Measurements from ENCODE around the gene PAPSS2.

DNA sequence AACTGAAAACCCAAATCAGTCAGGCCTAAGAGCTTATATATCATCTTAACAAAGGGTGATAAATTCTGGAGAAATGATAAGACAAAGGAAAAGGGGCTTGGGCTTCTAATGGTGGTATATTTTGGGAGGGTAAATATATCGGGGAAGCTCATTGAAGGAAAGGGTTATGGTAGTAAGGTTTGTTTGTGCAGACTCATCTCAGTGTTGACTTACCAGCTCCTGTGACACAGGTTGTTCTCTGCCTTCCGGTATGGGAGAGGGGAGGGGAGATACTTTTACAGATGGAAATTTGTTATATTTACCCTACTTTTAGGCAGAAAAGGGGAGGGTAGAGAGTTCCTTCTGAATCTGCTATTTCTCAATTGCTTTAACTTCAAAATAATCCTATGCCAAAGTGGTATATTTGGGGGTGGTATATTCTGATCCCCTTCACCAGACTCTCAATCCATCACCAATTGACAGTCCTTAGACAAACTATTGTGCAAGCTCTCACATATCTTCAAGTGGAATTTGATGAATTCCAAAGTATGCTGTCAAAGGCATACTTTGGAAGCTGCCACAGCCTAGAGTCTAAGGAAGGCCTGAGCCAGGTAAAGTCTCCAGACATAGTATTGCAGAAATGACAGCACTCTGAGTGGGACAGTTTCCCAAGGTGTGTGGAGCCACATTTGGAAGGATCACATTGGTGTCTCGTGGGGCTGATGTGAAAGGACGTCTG, 13.3 kb upstream of the PAPSS2 start:
- TF ChIP-seq, protein P1, sequence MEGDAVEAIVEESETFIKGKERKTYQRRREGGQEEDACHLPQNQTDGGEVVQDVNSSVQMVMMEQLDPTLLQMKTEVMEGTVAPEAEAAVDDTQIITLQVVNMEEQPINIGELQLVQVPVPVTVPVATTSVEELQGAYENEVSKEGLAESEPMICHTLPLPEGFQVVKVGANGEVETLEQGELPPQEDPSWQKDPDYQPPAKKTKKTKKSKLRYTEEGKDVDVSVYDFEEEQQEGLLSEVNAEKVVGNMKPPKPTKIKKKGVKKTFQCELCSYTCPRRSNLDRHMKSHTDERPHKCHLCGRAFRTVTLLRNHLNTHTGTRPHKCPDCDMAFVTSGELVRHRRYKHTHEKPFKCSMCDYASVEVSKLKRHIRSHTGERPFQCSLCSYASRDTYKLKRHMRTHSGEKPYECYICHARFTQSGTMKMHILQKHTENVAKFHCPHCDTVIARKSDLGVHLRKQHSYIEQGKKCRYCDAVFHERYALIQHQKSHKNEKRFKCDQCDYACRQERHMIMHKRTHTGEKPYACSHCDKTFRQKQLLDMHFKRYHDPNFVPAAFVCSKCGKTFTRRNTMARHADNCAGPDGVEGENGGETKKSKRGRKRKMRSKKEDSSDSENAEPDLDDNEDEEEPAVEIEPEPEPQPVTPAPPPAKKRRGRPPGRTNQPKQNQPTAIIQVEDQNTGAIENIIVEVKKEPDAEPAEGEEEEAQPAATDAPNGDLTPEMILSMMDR (IDR thresholded peaks at IDR 0.05; ENCODE audit: low read depth, low read length, missing input control), result no peak
- TF ChIP-seq FOXA1 (IDR thresholded peaks at IDR 0.05) (no peak), RAD21 (IDR thresholded peaks at IDR 0.05) (no peak), TAF1 (conservative IDR thresholded peaks at IDR 0.05) (no peak)
- TF ChIP-seq, protein P2, sequence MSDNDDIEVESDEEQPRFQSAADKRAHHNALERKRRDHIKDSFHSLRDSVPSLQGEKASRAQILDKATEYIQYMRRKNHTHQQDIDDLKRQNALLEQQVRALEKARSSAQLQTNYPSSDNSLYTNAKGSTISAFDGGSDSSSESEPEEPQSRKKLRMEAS (IDR thresholded peaks at IDR 0.05), result no peak
- TF ChIP-seq, protein P3, sequence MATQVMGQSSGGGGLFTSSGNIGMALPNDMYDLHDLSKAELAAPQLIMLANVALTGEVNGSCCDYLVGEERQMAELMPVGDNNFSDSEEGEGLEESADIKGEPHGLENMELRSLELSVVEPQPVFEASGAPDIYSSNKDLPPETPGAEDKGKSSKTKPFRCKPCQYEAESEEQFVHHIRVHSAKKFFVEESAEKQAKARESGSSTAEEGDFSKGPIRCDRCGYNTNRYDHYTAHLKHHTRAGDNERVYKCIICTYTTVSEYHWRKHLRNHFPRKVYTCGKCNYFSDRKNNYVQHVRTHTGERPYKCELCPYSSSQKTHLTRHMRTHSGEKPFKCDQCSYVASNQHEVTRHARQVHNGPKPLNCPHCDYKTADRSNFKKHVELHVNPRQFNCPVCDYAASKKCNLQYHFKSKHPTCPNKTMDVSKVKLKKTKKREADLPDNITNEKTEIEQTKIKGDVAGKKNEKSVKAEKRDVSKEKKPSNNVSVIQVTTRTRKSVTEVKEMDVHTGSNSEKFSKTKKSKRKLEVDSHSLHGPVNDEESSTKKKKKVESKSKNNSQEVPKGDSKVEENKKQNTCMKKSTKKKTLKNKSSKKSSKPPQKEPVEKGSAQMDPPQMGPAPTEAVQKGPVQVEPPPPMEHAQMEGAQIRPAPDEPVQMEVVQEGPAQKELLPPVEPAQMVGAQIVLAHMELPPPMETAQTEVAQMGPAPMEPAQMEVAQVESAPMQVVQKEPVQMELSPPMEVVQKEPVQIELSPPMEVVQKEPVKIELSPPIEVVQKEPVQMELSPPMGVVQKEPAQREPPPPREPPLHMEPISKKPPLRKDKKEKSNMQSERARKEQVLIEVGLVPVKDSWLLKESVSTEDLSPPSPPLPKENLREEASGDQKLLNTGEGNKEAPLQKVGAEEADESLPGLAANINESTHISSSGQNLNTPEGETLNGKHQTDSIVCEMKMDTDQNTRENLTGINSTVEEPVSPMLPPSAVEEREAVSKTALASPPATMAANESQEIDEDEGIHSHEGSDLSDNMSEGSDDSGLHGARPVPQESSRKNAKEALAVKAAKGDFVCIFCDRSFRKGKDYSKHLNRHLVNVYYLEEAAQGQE (IDR thresholded peaks at IDR 0.05), result no peak

Data from liver (tissue), 3 donors.